GM10266 (cell line): ENCODE data around the gene BMP5.

ENCODE experiments used
- DNase-seq: peaks from one replicate; pipeline ENCODE4 v3.0.0; 2012; ENCODE audit errors: extremely low spot score
- CTCF ChIP-seq: IDR thresholded peaks from 2 replicates; pipeline ENCODE4 v1.5.1; 2012; ENCODE audit warnings: mild to moderate bottlenecking, low read depth; ENCODE audit not compliant: control insufficient read depth, insufficient read depth; ENCODE audit errors: missing control alignments

Gene BMP5

GRCh38 chr6:55812509-55812908 lies 62.9 kb downstream of the BMP5 start:
- no peak for TF ChIP-seq CTCF
- no peak for DNase-seq

GRCh38 chr6:55811074-55811473 lies 64.3 kb downstream of the BMP5 start:
- no peak for TF ChIP-seq CTCF
- no peak for DNase-seq

GRCh38 chr6:55802259-55802658 lies 73.1 kb downstream of the BMP5 start:
- no peak for DNase-seq
- TF ChIP-seq CTCF = no peak

GRCh38 chr6:55798571-55798970 lies 76.8 kb downstream of the BMP5 start:
- no peak for DNase-seq
- TF ChIP-seq CTCF = no peak

GRCh38 chr6:55794136-55794812 lies 81.1 kb downstream of the BMP5 start:
- TF ChIP-seq CTCF = no peak
- DNase-seq = no peak

- no peak for TF ChIP-seq CTCF
- DNase-seq = no peak
Measured at GRCh38 chr6:55785273-55785672, 90.1 kb downstream of the BMP5 start.

GRCh38 chr6:55782275-55782674 lies 93.1 kb downstream of the BMP5 start:
- no peak for DNase-seq
- no peak for TF ChIP-seq CTCF
